Activated CD4-positive, alpha-beta memory T cell treated with anti-CD3 and anti-CD28 coated beads for 36 hours (primary cell): ENCODE results near the gene FHIT. TPM values are rescaled to one million over a fixed set of nuclear protein-coding genes. Genes with fewer than 3 reads are reported as not detected.

Source experiments
- CTCF ChIA-PET: fragments of 350-600 bp; sonication (Branson Sonifier 250); formaldehyde crosslinking; loops from one replicate; lab custom pipeline; 2021; ENCODE audit warnings: antibody characterized with exemption, inconsistent platforms; lab: Charles Lee
- POLR2A ChIA-PET: fragments of 350-600 bp; sonication (Branson Sonifier 250); formaldehyde crosslinking; loops from one replicate; lab custom pipeline; 2021; ENCODE audit warnings: antibody characterized with exemption; lab: Charles Lee
- DNase-seq: peaks from one replicate; pipeline ENCODE4 v3.0.0-alpha.2; 2020
- H3K27ac Mint-ChIP-seq: one replicate; pipeline ENCODE4 v1.8.0; 2021; ENCODE audit warnings: mixed read lengths
- H3K27me3 Mint-ChIP-seq: one replicate; pipeline ENCODE4 v1.8.0; 2021; ENCODE audit warnings: mixed read lengths
- H3K36me3 Mint-ChIP-seq: one replicate; pipeline ENCODE4 v1.8.0; 2021; ENCODE audit warnings: mixed read lengths
- H3K4me1 Mint-ChIP-seq: one replicate; pipeline ENCODE4 v1.8.0; 2021; ENCODE audit warnings: low read depth, mixed read lengths
- H3K4me3 Mint-ChIP-seq: one replicate; pipeline ENCODE4 v1.8.0; 2021; ENCODE audit warnings: mild to moderate bottlenecking, mixed read lengths
- H3K9me3 Mint-ChIP-seq: one replicate; pipeline ENCODE4 v1.8.0; 2021; ENCODE audit warnings: mixed read lengths
- intact Hi-C: fragments of 100-400 bp; cut with micrococcal nuclease; formaldehyde crosslinking; loops from one replicate; pipeline ENCODE4 v1.15.1; 2023
- total RNA-seq, 2 experiments: library from RNA; stranded (reverse); gene quantifications; one replicate each; pipeline ENCODE4 v1.2.3, GENCODE V29; 2021

Gene FHIT
- total RNA-seq, 2 experiments from 2014 or later: 7.2 to 8.7 TPM

DNA sequence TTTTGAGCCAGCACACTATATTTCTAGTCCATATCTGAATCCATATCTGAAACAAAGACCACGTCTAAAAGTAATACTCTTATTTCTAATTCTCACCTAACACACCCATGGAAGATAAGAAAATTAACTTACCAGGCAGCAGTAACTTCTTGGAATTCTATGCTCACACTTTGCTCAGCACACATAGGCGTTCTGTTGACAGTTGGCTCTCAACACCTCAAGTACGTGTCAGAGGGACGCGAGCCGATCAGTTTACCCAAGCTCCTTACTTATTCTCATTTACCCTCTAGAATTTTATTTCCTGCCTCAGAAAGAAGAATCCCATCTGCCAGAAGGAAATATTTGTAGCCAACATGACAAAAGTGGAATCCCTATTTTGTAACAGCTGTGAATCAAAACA lies 911.9 kb downstream of the FHIT start:
- no peak for DNase-seq
- ChIA-PET POLR2A (no interaction called here), CTCF (no interaction called here)
- Mint-ChIP-seq H3K27me3 (no peaks in the 10 kb centered on the region), H3K36me3 (no peaks in the 10 kb centered on the region), H3K27ac (no peak overlapping the region), H3K4me3 (no peak overlapping the region), H3K4me1 (no peaks in the 10 kb centered on the region), H3K9me3 (no peaks in the 10 kb centered on the region)
- intact Hi-C loops: no loop called here

DNA sequence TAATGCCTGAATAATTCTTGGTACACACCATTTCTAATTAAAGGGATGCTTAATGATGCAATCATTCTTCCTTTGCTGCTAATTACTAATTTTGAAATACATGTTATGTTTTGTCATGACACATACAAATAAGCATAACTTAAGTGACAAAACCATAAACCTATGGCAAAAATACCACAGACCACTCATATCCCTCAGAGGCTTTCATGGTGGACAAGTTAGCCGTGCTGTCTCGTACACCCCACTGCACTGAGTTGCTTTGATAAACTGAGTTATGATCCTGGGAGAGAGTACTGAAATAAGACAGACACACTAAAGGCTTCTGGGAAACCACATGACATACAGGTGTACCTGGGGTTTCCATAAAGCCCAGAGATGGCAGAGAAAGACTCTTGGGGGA lies 913.8 kb downstream of the FHIT start:
- H3K36me3 Mint-ChIP-seq: no peaks in the 10 kb centered on the region
- intact Hi-C loops: no loop called here
- ChIA-PET CTCF (no interaction called here), POLR2A (no interaction called here)
- no peak overlapping the region for H3K4me3 Mint-ChIP-seq
- peaks cover 5% of the 10 kb centered on the region for H3K4me1 Mint-ChIP-seq
- H3K9me3 Mint-ChIP-seq: no peaks in the 10 kb centered on the region
- no peaks in the 10 kb centered on the region for H3K27me3 Mint-ChIP-seq
- no peak for DNase-seq
- H3K27ac Mint-ChIP-seq: no peak overlapping the region

DNA sequence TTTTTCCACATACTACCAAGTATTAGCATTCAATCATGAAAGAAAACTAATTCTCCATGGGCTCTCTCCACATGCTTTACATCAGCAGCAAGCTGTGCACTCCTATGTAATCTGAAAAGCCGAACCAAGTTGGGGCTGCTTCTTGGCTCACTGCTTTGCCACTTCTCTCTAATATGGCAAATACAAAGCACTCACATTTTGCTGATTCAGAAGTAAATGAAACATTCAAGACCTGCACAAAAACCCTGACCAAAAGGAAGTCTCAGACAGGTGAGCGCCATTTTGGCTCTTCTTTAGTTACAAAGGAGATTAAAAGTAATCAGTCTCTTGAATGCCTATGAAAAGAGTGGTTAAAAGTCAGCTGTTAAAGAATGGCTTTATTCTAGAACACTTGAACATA lies 915.2 kb downstream of the FHIT start:
- no peak for DNase-seq
- no peaks in the 10 kb centered on the region for H3K9me3 Mint-ChIP-seq
- no peak overlapping the region for H3K27ac Mint-ChIP-seq
- no peaks in the 10 kb centered on the region for H3K27me3 Mint-ChIP-seq
- POLR2A ChIA-PET: no interaction called here
- no peak overlapping the region for H3K4me3 Mint-ChIP-seq
- CTCF ChIA-PET: no interaction called here
- H3K36me3 Mint-ChIP-seq: no peaks in the 10 kb centered on the region
- intact Hi-C loops: no loop called here
- peaks cover 5% of the 10 kb centered on the region for H3K4me1 Mint-ChIP-seq

DNA sequence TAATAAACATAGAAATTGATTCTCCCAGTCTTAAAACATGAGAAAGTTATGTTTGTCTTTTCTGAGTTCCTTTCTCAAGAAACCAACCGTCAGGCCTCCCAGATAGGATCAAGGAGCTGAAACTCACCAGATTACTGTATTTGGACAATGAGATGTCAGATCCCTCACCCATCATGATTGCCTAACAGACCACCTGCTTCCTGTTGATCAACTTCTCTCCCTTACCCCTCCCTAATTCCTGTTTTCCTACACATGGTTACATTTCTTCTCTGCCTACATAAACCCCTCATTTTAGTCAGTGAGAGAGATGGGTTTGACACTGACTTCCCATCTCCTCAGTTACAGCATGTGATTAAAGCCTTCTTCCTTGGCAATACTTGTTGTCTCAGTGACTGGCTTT lies 917.5 kb downstream of the FHIT start:
- CTCF ChIA-PET: no interaction called here
- intact Hi-C loops: no loop called here
- no peak for DNase-seq
- Mint-ChIP-seq H3K9me3 (no peaks in the 10 kb centered on the region), H3K4me1 (peaks cover 5% of the 10 kb centered on the region), H3K27me3 (no peaks in the 10 kb centered on the region), H3K4me3 (no peak overlapping the region), H3K27ac (no peak overlapping the region), H3K36me3 (no peaks in the 10 kb centered on the region)
- POLR2A ChIA-PET: no interaction called here

DNA sequence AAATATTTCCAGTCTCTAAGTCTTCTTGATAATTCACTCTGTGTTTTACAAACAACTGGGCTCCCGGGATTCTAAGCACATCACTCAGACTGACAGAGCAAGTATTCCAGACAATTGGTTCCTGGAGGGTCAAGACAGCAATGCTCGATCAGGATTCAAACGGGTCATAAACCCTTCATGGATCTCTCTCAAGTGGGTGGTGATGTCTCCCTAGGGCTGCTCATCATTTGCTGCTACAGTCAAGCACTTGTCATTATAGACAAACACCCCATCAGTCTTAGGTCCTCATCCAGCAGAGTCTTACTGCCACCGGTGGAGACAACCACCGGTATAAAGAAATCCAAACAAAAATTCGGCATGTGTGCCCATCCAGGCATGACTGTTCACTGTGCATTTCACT lies 921.1 kb downstream of the FHIT start:
- POLR2A ChIA-PET: no interaction called here
- DNase-seq: no peak
- Mint-ChIP-seq H3K36me3 (no peaks in the 10 kb centered on the region), H3K9me3 (no peaks in the 10 kb centered on the region), H3K27me3 (no peaks in the 10 kb centered on the region), H3K4me1 (peaks cover 5% of the 10 kb centered on the region), H3K27ac (no peak overlapping the region), H3K4me3 (no peak overlapping the region)
- CTCF ChIA-PET: no interaction called here
- intact Hi-C loops: no loop called here

DNA sequence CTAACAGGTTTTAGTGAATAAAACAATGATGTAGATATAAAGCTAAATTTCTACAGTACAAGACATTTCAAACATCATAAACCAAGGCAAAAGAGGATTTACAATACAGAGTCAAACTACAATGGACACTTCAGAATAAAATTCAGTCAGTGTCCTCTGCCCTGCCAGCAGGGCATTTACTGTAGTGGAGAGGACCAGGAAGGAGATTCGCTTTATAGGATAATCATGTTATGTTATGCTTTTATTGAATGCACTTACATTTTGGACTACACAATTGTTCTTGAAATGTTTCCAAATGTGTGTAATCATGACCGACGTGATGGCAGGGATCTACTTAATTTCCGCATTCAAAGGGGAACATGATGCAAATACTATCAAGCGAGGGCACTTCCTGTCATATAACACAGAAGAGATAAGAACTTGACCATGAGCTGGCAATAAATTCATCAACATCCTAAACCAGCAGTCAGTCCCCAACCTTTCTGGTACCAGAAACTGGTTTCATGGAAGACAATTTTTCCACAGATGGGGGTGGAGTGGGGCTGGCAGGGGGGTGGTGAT lies 925.6 kb downstream of the FHIT start:
- ChIA-PET CTCF (interaction anchor here (1.2 kb wide), 1 partner anchor 31 kb away, joined by 3 read pairs; no protein-coding TSS in a partner anchor), POLR2A (no interaction called here)
- no peaks in the 10 kb centered on the region for H3K27me3 Mint-ChIP-seq
- DNase-seq: no peak
- no peaks in the 10 kb centered on the region for H3K36me3 Mint-ChIP-seq
- no peak overlapping the region for H3K27ac Mint-ChIP-seq
- intact Hi-C loops: no loop called here
- H3K4me1 Mint-ChIP-seq: no peaks in the 10 kb centered on the region
- no peaks in the 10 kb centered on the region for H3K9me3 Mint-ChIP-seq
- H3K4me3 Mint-ChIP-seq: no peak overlapping the region

DNA sequence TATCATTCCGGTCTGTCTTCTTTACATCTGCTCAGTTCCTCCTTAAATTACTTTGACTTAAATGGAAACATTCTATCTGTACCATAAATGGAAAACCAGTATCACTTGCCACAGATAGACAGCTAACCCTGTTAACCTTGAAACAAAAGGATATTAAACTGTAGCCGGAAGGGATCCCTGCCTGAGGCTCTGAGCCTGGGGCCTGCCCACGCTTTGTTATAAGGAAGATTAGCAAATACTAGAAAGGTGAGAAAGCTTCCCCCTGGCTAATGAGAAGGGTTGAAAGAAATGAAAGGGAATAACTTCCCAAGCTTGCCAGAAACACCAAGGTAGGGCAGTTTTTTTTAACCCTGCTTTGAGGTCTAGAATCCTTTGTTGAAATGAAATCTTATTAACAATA lies 927.6 kb downstream of the FHIT start:
- Mint-ChIP-seq H3K27ac (no peak overlapping the region), H3K4me3 (no peak overlapping the region), H3K27me3 (no peaks in the 10 kb centered on the region), H3K9me3 (no peaks in the 10 kb centered on the region), H3K4me1 (no peaks in the 10 kb centered on the region), H3K36me3 (no peaks in the 10 kb centered on the region)
- intact Hi-C loops: no loop called here
- DNase-seq: no peak
- CTCF ChIA-PET: no interaction called here
- POLR2A ChIA-PET: no interaction called here

DNA sequence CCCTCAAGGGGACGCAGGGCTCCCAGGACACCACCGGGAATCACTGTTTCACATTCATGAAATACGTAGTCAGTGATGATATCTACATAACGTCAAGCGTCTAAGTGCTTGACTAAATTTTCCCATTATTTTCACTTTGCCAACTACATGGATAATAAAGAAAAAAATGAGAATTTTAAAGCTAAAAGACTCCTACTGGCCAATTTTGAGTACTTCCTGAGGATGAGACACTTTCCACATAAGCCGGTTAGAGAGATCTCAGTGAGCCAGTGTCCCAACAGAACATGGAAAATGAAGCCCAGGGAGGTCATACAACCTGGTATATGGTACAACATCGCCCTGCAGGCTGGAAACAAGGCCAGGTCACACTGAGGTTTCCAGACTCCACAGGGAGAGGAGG lies 928.1 kb downstream of the FHIT start:
- no peak overlapping the region for H3K27ac Mint-ChIP-seq
- intact Hi-C loops: no loop called here
- CTCF ChIA-PET: no interaction called here
- H3K36me3 Mint-ChIP-seq: no peaks in the 10 kb centered on the region
- no peaks in the 10 kb centered on the region for H3K4me1 Mint-ChIP-seq
- DNase-seq: no peak
- H3K4me3 Mint-ChIP-seq: no peak overlapping the region
- H3K9me3 Mint-ChIP-seq: no peaks in the 10 kb centered on the region
- POLR2A ChIA-PET: no interaction called here
- H3K27me3 Mint-ChIP-seq: no peaks in the 10 kb centered on the region

DNA sequence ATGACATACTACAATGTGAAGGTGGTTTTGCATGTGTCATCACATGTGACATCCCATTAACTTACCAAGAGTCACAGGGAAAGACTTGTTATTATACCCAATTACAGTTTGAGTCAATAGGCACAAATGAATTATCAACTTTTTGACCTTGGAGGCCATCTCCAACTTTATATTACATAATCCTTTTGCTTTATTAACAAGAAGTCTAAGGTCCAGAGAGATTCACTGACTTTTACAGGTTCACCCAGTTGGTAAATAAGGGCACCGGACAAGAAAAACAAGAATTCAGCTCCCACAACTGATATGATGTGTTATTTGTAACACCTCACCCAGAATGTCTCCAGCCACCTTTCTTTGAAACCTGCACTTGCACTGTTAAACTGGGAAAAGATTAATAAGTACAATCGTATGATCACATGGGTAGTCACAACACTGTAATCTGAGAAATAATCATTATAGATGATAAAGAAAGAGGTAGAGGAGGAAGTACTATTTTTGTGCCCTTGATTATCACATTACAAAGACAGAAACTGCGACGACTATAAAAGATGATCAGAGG lies 928.9 kb downstream of the FHIT start:
- H3K9me3 Mint-ChIP-seq: no peaks in the 10 kb centered on the region
- H3K4me1 Mint-ChIP-seq: no peaks in the 10 kb centered on the region
- no peak overlapping the region for H3K27ac Mint-ChIP-seq
- ChIA-PET CTCF (no interaction called here), POLR2A (no interaction called here)
- H3K36me3 Mint-ChIP-seq: no peaks in the 10 kb centered on the region
- no peaks in the 10 kb centered on the region for H3K27me3 Mint-ChIP-seq
- DNase-seq: no peak
- H3K4me3 Mint-ChIP-seq: no peak overlapping the region
- intact Hi-C loops: no loop called here

DNA sequence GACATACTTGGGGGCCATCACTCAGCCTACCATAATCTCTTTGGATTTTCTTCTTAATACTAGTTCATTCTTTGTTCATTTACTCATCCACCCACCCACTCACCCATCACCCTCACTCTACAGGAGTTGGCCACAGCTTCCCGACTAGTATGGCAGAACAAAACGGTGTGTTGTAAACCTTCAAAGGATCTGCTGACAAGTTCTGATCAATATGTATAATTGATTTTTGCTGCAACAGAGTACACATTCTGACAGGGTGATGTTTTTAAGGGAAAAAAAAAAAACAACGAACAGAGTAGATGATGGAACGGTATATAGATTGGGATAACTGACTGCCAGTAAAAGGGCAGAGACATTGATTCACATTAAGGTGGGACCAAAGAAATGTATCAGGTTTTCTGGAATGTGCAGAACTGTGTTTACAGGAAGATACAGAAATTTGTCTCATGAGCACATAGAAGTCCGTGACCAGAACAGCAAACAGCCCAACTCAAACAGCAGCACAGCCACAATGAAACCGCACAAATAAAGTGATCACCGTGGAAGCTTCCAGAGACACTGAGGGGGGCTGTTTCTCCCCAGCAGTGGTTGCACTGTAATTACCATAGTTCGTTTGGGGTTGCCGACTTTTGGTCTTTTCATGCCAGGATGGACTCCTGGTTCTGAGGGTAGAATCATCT lies 931.9 kb downstream of the FHIT start:
- DNase-seq: no peak
- intact Hi-C loops: no loop called here
- Mint-ChIP-seq H3K27me3 (no peaks in the 10 kb centered on the region), H3K36me3 (no peaks in the 10 kb centered on the region), H3K4me1 (no peaks in the 10 kb centered on the region), H3K27ac (no peak overlapping the region), H3K4me3 (no peak overlapping the region), H3K9me3 (peaks cover 4% of the 10 kb centered on the region)
- ChIA-PET POLR2A (no interaction called here), CTCF (no interaction called here)

DNA sequence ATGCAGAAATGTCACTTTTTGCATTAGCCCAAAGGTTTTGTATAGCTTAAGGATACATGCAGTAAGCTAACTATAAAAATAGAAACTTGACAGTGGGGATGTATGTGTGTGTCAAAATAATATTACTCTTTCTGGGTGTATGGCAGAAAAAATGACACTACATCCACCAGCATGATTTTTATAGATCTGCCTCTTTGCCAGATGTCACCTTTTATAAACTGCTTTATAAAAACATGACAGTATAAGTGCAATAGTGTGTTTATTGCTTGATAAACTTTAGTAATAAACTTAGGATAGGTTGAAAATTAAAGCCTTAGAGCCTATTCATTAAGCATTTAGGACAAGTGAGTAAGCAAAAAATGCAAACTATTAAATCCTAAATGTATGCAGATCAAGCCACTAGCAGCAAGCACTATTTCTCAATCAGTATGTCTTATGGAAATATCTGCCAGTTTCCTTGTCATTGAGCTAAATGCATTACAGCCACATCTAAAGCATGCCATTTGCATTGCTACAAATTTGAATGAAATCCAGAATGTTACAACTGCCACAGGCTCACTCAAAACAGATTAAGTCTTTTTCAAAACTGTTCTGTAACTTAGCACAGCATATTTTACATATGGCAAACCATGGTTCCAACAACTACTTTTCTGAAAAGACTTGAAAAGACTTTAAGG lies 935.0 kb downstream of the FHIT start:
- no peak for DNase-seq
- Mint-ChIP-seq H3K27me3 (no peaks in the 10 kb centered on the region), H3K9me3 (peaks cover 4% of the 10 kb centered on the region), H3K36me3 (no peaks in the 10 kb centered on the region), H3K4me3 (no peak overlapping the region), H3K4me1 (no peaks in the 10 kb centered on the region), H3K27ac (no peak overlapping the region)
- intact Hi-C loops: no loop called here
- ChIA-PET POLR2A (no interaction called here), CTCF (interaction anchor here (1.0 kb wide), 1 partner anchor 11 kb away, joined by 3 read pairs; no protein-coding TSS in a partner anchor)

DNA sequence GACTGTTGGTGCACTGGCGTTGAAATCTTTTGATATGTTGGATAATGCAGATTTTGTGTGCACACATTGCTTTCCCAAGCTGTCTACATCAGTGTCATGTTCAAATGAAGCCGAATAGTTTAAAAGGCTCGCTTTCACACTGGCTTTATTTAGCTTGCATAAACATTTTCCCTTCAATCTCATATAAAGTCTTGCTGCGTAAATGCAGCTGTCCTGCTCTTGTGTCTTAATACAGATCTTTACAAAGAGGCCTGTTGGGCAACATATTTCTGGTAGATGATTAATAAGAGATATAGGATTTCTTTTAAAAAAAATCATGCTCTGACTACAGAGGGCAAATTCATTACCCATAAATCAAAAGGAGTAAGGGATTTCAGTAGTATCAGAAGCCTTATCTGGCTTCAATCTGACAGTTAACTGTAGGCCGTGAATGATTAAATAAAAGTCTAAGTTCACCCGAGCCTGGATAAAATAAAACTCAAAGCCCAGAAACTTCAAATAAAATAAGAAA lies 937.2 kb downstream of the FHIT start:
- H3K27me3 Mint-ChIP-seq: no peaks in the 10 kb centered on the region
- POLR2A ChIA-PET: no interaction called here
- intact Hi-C loops: no loop called here

More for the DNA sequence above, 937.2 kb downstream of the FHIT start:
- H3K9me3 Mint-ChIP-seq: peaks cover 4% of the 10 kb centered on the region
- no peak overlapping the region for H3K27ac Mint-ChIP-seq
- CTCF ChIA-PET: no interaction called here
- H3K4me1 Mint-ChIP-seq: no peaks in the 10 kb centered on the region
- no peak overlapping the region for H3K4me3 Mint-ChIP-seq
- H3K36me3 Mint-ChIP-seq: no peaks in the 10 kb centered on the region
- no peak for DNase-seq
